K562 (cell line): ENCODE results near the gene NAALAD2. TPM values are rescaled to one million over a fixed set of nuclear protein-coding genes. Genes with fewer than 3 reads are reported as not detected.

Source experiments
- NCOR1 ChIP-seq: fragments of 450-650 bp; IDR thresholded peaks from 2 replicates; pipeline ENCODE4 v1.6.1; 2016; ENCODE audit warnings: mild to moderate bottlenecking, moderate library complexity
- NFIX ChIP-seq: fragments of 250-450 bp; sonication (Bioruptor Pico); IDR thresholded peaks from 2 replicates; pipeline ENCODE4 v1.4.0; 2020; ENCODE audit warnings: low read depth, mild to moderate bottlenecking, moderate library complexity
- RCOR1 ChIP-seq, 2 experiments: IDR thresholded peaks; 2 replicates each; pipeline ENCODE4 v1.6.1; 2012; ENCODE audit warnings: low read depth in 2 of 2, low read length in 2 of 2, borderline replicate concordance in 1 of 2, improper control_type of control experiment in 1 of 2
- polyA plus RNA-seq, 8 experiments: library from polyadenylated mRNA; depleted of rRNA in 4 of 8; stranded (reverse) in 5 of 8; unstranded in 3 of 8; fragments of >200 nt; fragmentation: Nextera tagmentation in 2 of 8; fragmentation: Illumina TruSeq in 1 of 8; extraction: Ambion mirVana in 2 of 8; extraction: Trizol in 1 of 8; gene quantifications; 2 replicates each; pipeline versions ENCODE4 v1.2.1 to v1.2.3, GENCODE V29; 2011 to 2014; ENCODE audit warnings: inconsistent platforms in 1 of 8, missing spikeins in 1 of 8
- small RNA-seq: library from RNA; depleted of rRNA; stranded (forward); fragments of <200 nt; gene quantifications from one replicate; pipeline ENCODE3, GENCODE V24; 2014
- total RNA-seq, 7 experiments: library from RNA; depleted of rRNA in 6 of 7; stranded (reverse); fragments of >200 nt in 6 of 7; fragmentation: Illumina TruSeq in 2 of 7; extraction: Trizol in 2 of 7; gene quantifications; 2 replicates each; pipeline versions ENCODE4 v1.2.1 to v1.2.3, GENCODE V29; 2011 to 2021; ENCODE audit warnings: low replicate concordance in 1 of 7

The NAALAD2 gene
- total and polyA plus RNA-seq, 9 of the 15 experiments (the other 6 are each of a cell fraction or from before 2014, with no cell fraction given), result 0.05 to 0.24 (median 0.12) TPM

DNA sequence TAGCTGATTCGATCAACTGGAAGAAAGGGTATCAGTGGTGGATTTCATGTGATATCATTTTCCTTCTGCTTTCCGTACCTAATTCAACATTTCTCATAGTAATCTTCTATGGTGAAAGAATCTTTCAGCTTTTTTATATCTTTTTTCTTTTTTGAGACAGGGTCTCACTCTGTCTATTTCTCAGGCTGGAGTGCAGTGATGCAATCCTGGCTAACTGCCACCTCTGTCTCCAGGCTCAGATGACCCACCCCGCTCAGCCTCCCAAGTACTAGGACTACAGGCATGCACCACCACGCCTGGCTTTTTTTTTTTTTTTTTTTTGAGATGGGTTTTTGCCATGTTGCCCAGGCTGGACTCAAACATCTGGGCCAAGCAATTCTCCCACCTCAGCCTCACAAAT, 107.0 kb downstream of the NAALAD2 start (continued):
- TF ChIP-seq NFIX (CRISPR knock-in tag), result 0 out of 2 replicates have a peak, but pooled peaks have one; percentile 9
- TF ChIP-seq NCOR1, result no peak
- TF ChIP-seq RCOR1 (IDR thresholded peaks at IDR 0.05; ENCODE audit: borderline replicate concordance in 1 of 2, low read depth in 2 of 2, low read length in 2 of 2), result peak in 1 of 2 experiments; percentile 59; a peak in 2 of 4 replicates

Small RNAs within 50 kb of the gene (small RNA-seq; reads per million reads assigned to genes)
- not detected for gene RF00275

Other genes starting within 250 kb of the NAALAD2 start
- not detected in 2 replicates for gene TRIM49D1, start 212.4 kb upstream of the NAALAD2 start, total RNA-seq (2014; rRNA removed)
- not detected in 2 replicates for gene TRIM49D1, start 212.4 kb upstream of the NAALAD2 start, total RNA-seq (2014; rRNA removed; fragmentation: Illumina TruSeq; extraction: Trizol)
- gene TRIM49D1, start 212.4 kb upstream of the NAALAD2 start, total RNA-seq (2015; rRNA removed; fragmentation: Illumina TruSeq; extraction: Trizol), result not detected in 2 replicates
- gene TRIM49D1, start 212.4 kb upstream of the NAALAD2 start, total RNA-seq (2021), result not detected in 2 replicates
- 0.08 TPM in 1 of 2 replicates, not detected in the other for gene TRIM49D1, start 212.4 kb upstream of the NAALAD2 start, polyA plus RNA-seq (2011; rRNA removed)
- gene TRIM49D1, start 212.4 kb upstream of the NAALAD2 start, polyA plus RNA-seq (2014; fragmentation: Illumina TruSeq; extraction: Trizol), result not detected in 2 replicates
- not detected for gene TRIM49D1, start 212.4 kb upstream of the NAALAD2 start, polyA plus RNA-seq (2014; fragmentation: Nextera tagmentation; extraction: Ambion mirVana)
- not detected in 2 replicates for gene TRIM49D1, start 212.4 kb upstream of the NAALAD2 start, polyA plus RNA-seq (2014; rRNA removed)
- gene TRIM49D2, start 210.6 kb upstream of the NAALAD2 start, total RNA-seq (2014; rRNA removed), result not detected in 2 replicates
- gene TRIM49D2, start 210.6 kb upstream of the NAALAD2 start, total RNA-seq (2014; rRNA removed; fragmentation: Illumina TruSeq; extraction: Trizol), result not detected in 2 replicates
- gene TRIM49D2, start 210.6 kb upstream of the NAALAD2 start, total RNA-seq (2015; rRNA removed; fragmentation: Illumina TruSeq; extraction: Trizol), result not detected in 2 replicates
- not detected in 2 replicates for gene TRIM49D2, start 210.6 kb upstream of the NAALAD2 start, total RNA-seq (2021)
- gene TRIM49D2, start 210.6 kb upstream of the NAALAD2 start, polyA plus RNA-seq (2011; rRNA removed), result not detected in 2 replicates
- gene TRIM49D2, start 210.6 kb upstream of the NAALAD2 start, polyA plus RNA-seq (2014; fragmentation: Illumina TruSeq; extraction: Trizol), result not detected in 2 replicates
- not detected for gene TRIM49D2, start 210.6 kb upstream of the NAALAD2 start, polyA plus RNA-seq (2014; fragmentation: Nextera tagmentation; extraction: Ambion mirVana)
- gene TRIM49D2, start 210.6 kb upstream of the NAALAD2 start, polyA plus RNA-seq (2014; rRNA removed), result not detected in 2 replicates
- gene TRIM64, start 168.6 kb upstream of the NAALAD2 start, total RNA-seq (2014; rRNA removed), result not detected in 2 replicates
- not detected in 2 replicates for gene TRIM64, start 168.6 kb upstream of the NAALAD2 start, total RNA-seq (2014; rRNA removed; fragmentation: Illumina TruSeq; extraction: Trizol)
- not detected in 2 replicates for gene TRIM64, start 168.6 kb upstream of the NAALAD2 start, total RNA-seq (2015; rRNA removed; fragmentation: Illumina TruSeq; extraction: Trizol)
- gene TRIM64, start 168.6 kb upstream of the NAALAD2 start, total RNA-seq (2021), result not detected in 2 replicates
- gene TRIM64, start 168.6 kb upstream of the NAALAD2 start, polyA plus RNA-seq (2011; rRNA removed), result not detected in 2 replicates
- not detected in 2 replicates for gene TRIM64, start 168.6 kb upstream of the NAALAD2 start, polyA plus RNA-seq (2014; fragmentation: Illumina TruSeq; extraction: Trizol)
- gene TRIM64, start 168.6 kb upstream of the NAALAD2 start, polyA plus RNA-seq (2014; fragmentation: Nextera tagmentation; extraction: Ambion mirVana), result not detected
- not detected in 2 replicates for gene TRIM64, start 168.6 kb upstream of the NAALAD2 start, polyA plus RNA-seq (2014; rRNA removed)
- not detected in 2 replicates for gene TRIM49C, start 103.6 kb upstream of the NAALAD2 start, total RNA-seq (2014; rRNA removed)
- gene TRIM49C, start 103.6 kb upstream of the NAALAD2 start, total RNA-seq (2014; rRNA removed; fragmentation: Illumina TruSeq; extraction: Trizol), result not detected in 2 replicates
- not detected in 2 replicates for gene TRIM49C, start 103.6 kb upstream of the NAALAD2 start, total RNA-seq (2015; rRNA removed; fragmentation: Illumina TruSeq; extraction: Trizol)
- gene TRIM49C, start 103.6 kb upstream of the NAALAD2 start, total RNA-seq (2021), result not detected in 2 replicates
- not detected in 2 replicates for gene TRIM49C, start 103.6 kb upstream of the NAALAD2 start, polyA plus RNA-seq (2011; rRNA removed)
- not detected in 2 replicates for gene TRIM49C, start 103.6 kb upstream of the NAALAD2 start, polyA plus RNA-seq (2014; fragmentation: Illumina TruSeq; extraction: Trizol)
- gene TRIM49C, start 103.6 kb upstream of the NAALAD2 start, polyA plus RNA-seq (2014; fragmentation: Nextera tagmentation; extraction: Ambion mirVana), result not detected
- gene TRIM49C, start 103.6 kb upstream of the NAALAD2 start, polyA plus RNA-seq (2014; rRNA removed), result not detected in 2 replicates
- not detected in 2 replicates for gene UBTFL1, start 48.7 kb upstream of the NAALAD2 start, total RNA-seq (2014; rRNA removed)
- gene UBTFL1, start 48.7 kb upstream of the NAALAD2 start, total RNA-seq (2014; rRNA removed; fragmentation: Illumina TruSeq; extraction: Trizol), result not detected in 2 replicates
- gene UBTFL1, start 48.7 kb upstream of the NAALAD2 start, total RNA-seq (2015; rRNA removed; fragmentation: Illumina TruSeq; extraction: Trizol), result not detected in 2 replicates
- not detected in 2 replicates for gene UBTFL1, start 48.7 kb upstream of the NAALAD2 start, total RNA-seq (2021)
- gene UBTFL1, start 48.7 kb upstream of the NAALAD2 start, polyA plus RNA-seq (2011; rRNA removed), result not detected in 2 replicates
- gene UBTFL1, start 48.7 kb upstream of the NAALAD2 start, polyA plus RNA-seq (2014; fragmentation: Illumina TruSeq; extraction: Trizol), result not detected in 2 replicates
- gene UBTFL1, start 48.7 kb upstream of the NAALAD2 start, polyA plus RNA-seq (2014; fragmentation: Nextera tagmentation; extraction: Ambion mirVana), result not detected
- not detected in 2 replicates for gene UBTFL1, start 48.7 kb upstream of the NAALAD2 start, polyA plus RNA-seq (2014; rRNA removed)
- gene CHORDC1, start 88.4 kb downstream of the NAALAD2 start, total RNA-seq (2014; rRNA removed), result 73.9 and 74.3 TPM in 2 replicates
- 112 and 130 TPM in 2 replicates for gene CHORDC1, start 88.4 kb downstream of the NAALAD2 start, total RNA-seq (2014; rRNA removed; fragmentation: Illumina TruSeq; extraction: Trizol)
- gene CHORDC1, start 88.4 kb downstream of the NAALAD2 start, total RNA-seq (2015; rRNA removed; fragmentation: Illumina TruSeq; extraction: Trizol), result 128 and 140 TPM in 2 replicates
- gene CHORDC1, start 88.4 kb downstream of the NAALAD2 start, total RNA-seq (2021), result 88.9 and 103 TPM in 2 replicates
- 46.3 and 72.2 TPM in 2 replicates for gene CHORDC1, start 88.4 kb downstream of the NAALAD2 start, polyA plus RNA-seq (2011; rRNA removed)
- 98.9 and 130 TPM in 2 replicates for gene CHORDC1, start 88.4 kb downstream of the NAALAD2 start, polyA plus RNA-seq (2014; fragmentation: Illumina TruSeq; extraction: Trizol)
- 100 to 1,000 TPM; 112 to 148 TPM for gene CHORDC1, start 88.4 kb downstream of the NAALAD2 start, polyA plus RNA-seq (2014; fragmentation: Nextera tagmentation; extraction: Ambion mirVana)
- gene CHORDC1, start 88.4 kb downstream of the NAALAD2 start, polyA plus RNA-seq (2014; rRNA removed), result 68.7 and 79.0 TPM in 2 replicates